ENCODE data around the gene GNAS-AS1.

GRCh38 chr20:58810879-58811250 lies 39.8 kb downstream of the GNAS-AS1 start:
- TF ChIP-seq POLR2A (IDR thresholded peaks at IDR 0.05; ENCODE audit: low read depth, low read length) = no peak
- TF ChIP-seq POLR2AphosphoS5 (IDR thresholded peaks at IDR 0.05; ENCODE audit: low read depth, low read length) = no peak
- no peak for TF ChIP-seq TAF1 (IDR thresholded peaks at IDR 0.05; ENCODE audit: low read depth, low read length)
- no peak for TF ChIP-seq SPI1 (IDR thresholded peaks at IDR 0.05; ENCODE audit: low read depth, low read length)
